IMR-90 (cell line): Measurements from ENCODE around the gene GRB10. TPM values are rescaled to one million over a fixed set of nuclear protein-coding genes. Genes with fewer than 3 reads are reported as not detected.

Experiments used
- ATAC-seq: fragments of 200-7000 bp; cut with Tn5 transposase; 2 replicates; pipeline ENCODE4 v1.9.1; 2020; ENCODE audit warnings: low read depth, mild to moderate bottlenecking, moderate library complexity
- BruUV-seq: library from RNA; stranded (reverse); fragments of 400-500 nt; replicated peaks from 2 replicates; lab custom pipeline; 2021; lab: Mats Ljungman, UMichigan
- CTCF ChIA-PET: fragments of 300-600 bp; formaldehyde crosslinking; extraction: SDS; loops from one replicate; lab custom pipeline; 2021; ENCODE audit warnings: antibody characterized with exemption; lab: Yijun Ruan, JAX
- POLR2A ChIA-PET: fragments of 300-600 bp; sonication (Branson Sonifier 250); formaldehyde crosslinking; loops from one replicate; lab custom pipeline; 2022; ENCODE audit warnings: antibody characterized with exemption; ENCODE audit not compliant: unreplicated experiment; lab: Charles Lee
- DNase-seq: peaks from one replicate; pipeline ENCODE4 v3.0.0; 2013
- H2AFZ ChIP-seq: replicated peaks from 2 replicates; pipeline ENCODE3; 2013; ENCODE audit warnings: low read length, mild to moderate bottlenecking; ENCODE audit not compliant: poor library complexity
- H2AK5ac ChIP-seq: 2 replicates; pipeline ENCODE4 v1.6.1; 2013; ENCODE audit warnings: low read depth, low read length, inconsistent platforms
- H2AK9ac ChIP-seq: replicated peaks from 2 replicates; pipeline ENCODE3; 2013; ENCODE audit warnings: mild to moderate bottlenecking, low read depth, low read length, moderate library complexity; ENCODE audit not compliant: poor library complexity
- H2BK120ac ChIP-seq: 2 replicates; pipeline ENCODE4 v1.6.1; 2013; ENCODE audit warnings: low read depth, low read length, inconsistent platforms
- H2BK15ac ChIP-seq: 3 replicates; pipeline ENCODE4 v1.6.1; 2013; ENCODE audit warnings: low read depth, low read length, inconsistent platforms
- H2BK20ac ChIP-seq: 2 replicates; pipeline ENCODE4 v1.6.1; 2013; ENCODE audit warnings: low read depth, mild to moderate bottlenecking, inconsistent platforms, low read length, moderate library complexity
- H2BK5ac ChIP-seq: 2 replicates; pipeline ENCODE4 v1.6.1; 2013; ENCODE audit warnings: mild to moderate bottlenecking, low read depth, low read length, inconsistent platforms; ENCODE audit not compliant: poor library complexity, severe bottlenecking
- H3K14ac ChIP-seq: replicated peaks from 2 replicates; pipeline ENCODE4 v1.6.1; 2013; ENCODE audit warnings: low read depth, low read length, inconsistent platforms
- H3K18ac ChIP-seq: 2 replicates; pipeline ENCODE4 v1.6.1; 2013; ENCODE audit warnings: low read depth, low read length, control low read depth
- H3K23ac ChIP-seq: 2 replicates; pipeline ENCODE4 v1.6.1; 2013; ENCODE audit warnings: low read depth, low read length, inconsistent platforms
- H3K27ac ChIP-seq: 2 replicates; pipeline ENCODE4 v1.5.1; 2013; ENCODE audit warnings: mild to moderate bottlenecking, control low read depth, low read length; ENCODE audit not compliant: insufficient read depth
- H3K27me3 ChIP-seq: 2 replicates; pipeline ENCODE4 v1.6.1; 2013; ENCODE audit warnings: low read length; ENCODE audit not compliant: control insufficient read depth, insufficient read depth
- H3K36me3 ChIP-seq: 2 replicates; pipeline ENCODE4 v1.6.1; 2013; ENCODE audit warnings: low read length, mixed read lengths; ENCODE audit not compliant: control insufficient read depth, insufficient read depth
- H3K4ac ChIP-seq: 2 replicates; pipeline ENCODE4 v1.6.1; 2013; ENCODE audit warnings: low read depth, low read length, inconsistent platforms
- H3K4me1 ChIP-seq: 2 replicates; pipeline ENCODE4 v1.6.1; 2013; ENCODE audit warnings: low read length, mixed read lengths; ENCODE audit not compliant: control insufficient read depth, insufficient read depth
- H3K4me2 ChIP-seq: 2 replicates; pipeline ENCODE4 v1.6.1; 2013; ENCODE audit warnings: low read depth, mild to moderate bottlenecking, control low read depth, low read length, moderate library complexity
- H3K4me3 ChIP-seq: 2 replicates; pipeline ENCODE4 v1.5.1; 2013; ENCODE audit warnings: low read depth, mild to moderate bottlenecking, control low read depth, low read length, moderate library complexity; ENCODE audit not compliant: insufficient read depth
- H3K56ac ChIP-seq: 2 replicates; pipeline ENCODE4 v1.6.1; 2013; ENCODE audit warnings: low read length, inconsistent platforms; ENCODE audit not compliant: insufficient read depth; ENCODE audit errors: extremely low read depth
- H3K79me1 ChIP-seq, 2 experiments: 2 replicates each; pipeline ENCODE4 v1.6.1; 2013; ENCODE audit warnings: low read length in 2 of 2, inconsistent platforms in 1 of 2, low read depth in 1 of 2
- H3K9ac ChIP-seq: 2 replicates; pipeline ENCODE4 v1.6.1; 2013; ENCODE audit warnings: low read depth, low read length, control low read depth
- H3K9me1 ChIP-seq: 2 replicates; pipeline ENCODE4 v1.6.1; 2013; ENCODE audit warnings: low read length, inconsistent platforms; ENCODE audit not compliant: insufficient read depth
- H3K9me3 ChIP-seq: 2 replicates; pipeline ENCODE4 v1.6.1; 2013; ENCODE audit warnings: low read length; ENCODE audit not compliant: control insufficient read depth, insufficient read depth
- H4K20me1 ChIP-seq: 2 replicates; pipeline ENCODE4 v1.6.1; 2013; ENCODE audit warnings: low read length, inconsistent platforms; ENCODE audit not compliant: insufficient read depth
- H4K5ac ChIP-seq: 2 replicates; pipeline ENCODE4 v1.6.1; 2013; ENCODE audit warnings: mild to moderate bottlenecking, low read depth, low read length, control low read depth
- H4K8ac ChIP-seq, 2 experiments: 2 replicates each; pipeline ENCODE4 v1.6.1; 2013; ENCODE audit warnings: low read depth in 2 of 2, low read length in 2 of 2, control low read depth in 1 of 2, inconsistent platforms in 1 of 2
- H4K91ac ChIP-seq: 2 replicates; pipeline ENCODE4 v1.6.1; 2013; ENCODE audit warnings: low read depth, low read length, inconsistent platforms; ENCODE audit not compliant: insufficient read depth
- BHLHE40 ChIP-seq: fragments of 150-350 bp; IDR thresholded peaks from 2 replicates; pipeline ENCODE4 v1.6.1; 2016; ENCODE audit warnings: mild to moderate bottlenecking, low read depth, low read length
- CEBPB ChIP-seq: IDR thresholded peaks from 2 replicates; pipeline ENCODE4 v1.6.1; 2012; ENCODE audit warnings: low read depth, low read length, improper control_type of control experiment
- CHD1 ChIP-seq: IDR thresholded peaks from 2 replicates; pipeline ENCODE4 v1.6.1; 2012; ENCODE audit warnings: low read depth, low read length, improper control_type of control experiment
- FOS ChIP-seq: fragments of 150-350 bp; IDR thresholded peaks from 2 replicates; pipeline ENCODE4 v1.6.1; 2016; ENCODE audit warnings: low read depth, low read length
- MXI1 ChIP-seq: IDR thresholded peaks from 2 replicates; pipeline ENCODE4 v1.6.1; 2012; ENCODE audit warnings: low read depth, mild to moderate bottlenecking, low read length, moderate library complexity, borderline replicate concordance
- NFE2L2 ChIP-seq: fragments of 150-350 bp; IDR thresholded peaks from 2 replicates; pipeline ENCODE4 v1.6.1; 2016; ENCODE audit warnings: low read depth, mild to moderate bottlenecking, low read length
- POLR2A ChIP-seq: IDR thresholded peaks from 2 replicates; pipeline ENCODE4 v1.6.1; 2012; ENCODE audit warnings: mild to moderate bottlenecking, low read depth, low read length
- RCOR1 ChIP-seq: IDR thresholded peaks from 2 replicates; pipeline ENCODE4 v1.6.1; 2012; ENCODE audit warnings: mild to moderate bottlenecking, low read length, improper control_type of control experiment; ENCODE audit not compliant: insufficient replicate concordance
- RFX5 ChIP-seq: IDR thresholded peaks from 2 replicates; pipeline ENCODE4 v1.8.0; 2012; ENCODE audit warnings: low read depth, mild to moderate bottlenecking, low read length, moderate library complexity
- SMC3 ChIP-seq: fragments of 150-350 bp; IDR thresholded peaks from 2 replicates; pipeline ENCODE4 v1.6.1; 2016; ENCODE audit warnings: low read depth, mild to moderate bottlenecking, antibody characterized with exemption, low read length, moderate library complexity
- WGBS, 2 experiments: methylation state at CpG; one replicate each; pipeline versions ENCODE4 v1.1.5 to v1.1.7; 2013; ENCODE audit warnings: missing lambda C conversion rate in 2 of 2; ENCODE audit not compliant: insufficient read length in 1 of 2; ENCODE audit errors: extremely low coverage in 2 of 2; 5-methylcytosine and 5-hydroxymethylcytosine counted together
- dilution Hi-C: fragments of 300-500 bp; cut with HindIII; formaldehyde crosslinking; loops from one replicate; pipeline ENCODE4 v1.14.3; 2018; ENCODE audit warnings: low sequenced_read_pairs; ENCODE audit not compliant: unreplicated experiment
- in situ Hi-C: fragments of 300-500 bp; cut with MboI; formaldehyde crosslinking; loops from 3 replicates; pipeline ENCODE4 v1.14.3; 2019; ENCODE audit warnings: low sequenced_read_pairs, inconsistent platforms, mixed read lengths
- intact Hi-C: fragments of 100-400 bp; cut with micrococcal nuclease; formaldehyde crosslinking; loops from 2 replicates; pipeline ENCODE4 v1.10.0; 2022
- polyA plus RNA-seq, 3 experiments: library from polyadenylated mRNA; depleted of rRNA; stranded (reverse); fragments of >200 nt; gene quantifications; 2 replicates each; pipeline ENCODE4 v1.2.3, GENCODE V29; 2012; ENCODE audit warnings: low replicate concordance in 1 of 3
- total RNA-seq: library from RNA; depleted of rRNA; stranded (reverse); fragments of >200 nt; gene quantifications from 2 replicates; pipeline ENCODE4 v1.2.3, GENCODE V29; 2012
- TF ChIP-seq, protein P1 (sequence below): fragments of 150-350 bp; IDR thresholded peaks from 2 replicates; pipeline ENCODE4 v1.6.1; 2017; ENCODE audit warnings: mild to moderate bottlenecking, antibody characterized with exemption, low read length, low read depth
- TF ChIP-seq, protein P2 (sequence below): fragments of 150-350 bp; IDR thresholded peaks from 2 replicates; pipeline ENCODE4 v1.6.1; 2016; ENCODE audit warnings: low read depth, mild to moderate bottlenecking, low read length, moderate library complexity, borderline replicate concordance

GRB10 gene
- total and polyA plus RNA-seq, 2 of the 4 experiments (the other 2 are of a cell fraction), result 6.3 to 15.1 TPM

DNA sequence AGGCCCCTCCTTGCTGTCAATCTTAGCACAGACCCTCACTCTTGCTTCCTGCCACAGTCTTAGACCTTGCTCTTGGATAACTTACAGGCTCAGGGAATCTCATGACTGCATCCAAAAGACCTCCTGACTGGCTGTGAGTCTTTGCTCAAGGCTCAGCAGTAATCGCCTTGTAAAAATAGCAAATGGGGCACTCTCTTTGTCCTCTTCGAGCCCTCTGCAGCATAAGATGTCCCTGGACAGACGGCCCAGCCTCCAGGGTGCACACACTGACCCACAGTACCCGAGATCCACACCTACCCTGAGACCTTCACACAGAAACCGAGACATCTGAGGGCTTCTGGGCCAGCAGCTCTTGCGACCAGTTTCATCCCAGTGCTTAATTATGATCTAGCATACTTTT, 151.6 kb downstream of the GRB10 start:
- Histone ChIP-seq H2BK5ac (no peak overlapping the region), H3K4me3 (no peak overlapping the region), H2BK20ac (no peak overlapping the region), H3K27me3 (no peaks in the 10 kb centered on the region), H2AK9ac (no peak overlapping the region), H3K27ac (no peak overlapping the region), H4K8ac (no peak overlapping the region), H3K14ac (no peak overlapping the region), H3K56ac (no peak overlapping the region), H3K4me1 (no peaks in the 10 kb centered on the region), H3K9me1 (peaks cover 2% of the 10 kb centered on the region; the same call in 1 of the 2 replicates), H2BK120ac (no peak overlapping the region), H3K9me3 (no peaks in the 10 kb centered on the region), H3K79me1 (peaks cover 7 to 21% of the 10 kb centered on the region in 2 experiments; a peak in 2 of 4 replicates), H2AFZ (no peak overlapping the region), H3K36me3 (peaks cover 6% of the 10 kb centered on the region), H3K23ac (no peak overlapping the region), H4K5ac (no peak overlapping the region), H2AK5ac (no peak overlapping the region), H4K20me1 (peaks cover 29% of the 10 kb centered on the region), H3K4me2 (no peak overlapping the region), H3K4ac (no peak overlapping the region), H2BK15ac (no peak overlapping the region), H4K91ac (no peak overlapping the region), H3K9ac (no peak overlapping the region), H3K18ac (no peak overlapping the region)
- in situ Hi-C loops (no loop called here), dilution Hi-C loops (no loop called here), intact Hi-C loops (loop anchor here (5.0 kb wide), 1 partner anchor 511 kb away; no protein-coding TSS in a partner anchor)
- POLR2A ChIA-PET, result no interaction called here
- TF ChIP-seq BHLHE40 (no peak), RFX5 (no peak), MXI1 (no peak), NFE2L2 (no peak), CHD1 (no peak), CEBPB (no peak), FOS (no peak), POLR2A (no peak), RCOR1 (no peak), SMC3 (no peak)
- TF ChIP-seq, protein P1, sequence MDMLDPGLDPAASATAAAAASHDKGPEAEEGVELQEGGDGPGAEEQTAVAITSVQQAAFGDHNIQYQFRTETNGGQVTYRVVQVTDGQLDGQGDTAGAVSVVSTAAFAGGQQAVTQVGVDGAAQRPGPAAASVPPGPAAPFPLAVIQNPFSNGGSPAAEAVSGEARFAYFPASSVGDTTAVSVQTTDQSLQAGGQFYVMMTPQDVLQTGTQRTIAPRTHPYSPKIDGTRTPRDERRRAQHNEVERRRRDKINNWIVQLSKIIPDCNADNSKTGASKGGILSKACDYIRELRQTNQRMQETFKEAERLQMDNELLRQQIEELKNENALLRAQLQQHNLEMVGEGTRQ, result no peak
- TF ChIP-seq, protein P2, sequence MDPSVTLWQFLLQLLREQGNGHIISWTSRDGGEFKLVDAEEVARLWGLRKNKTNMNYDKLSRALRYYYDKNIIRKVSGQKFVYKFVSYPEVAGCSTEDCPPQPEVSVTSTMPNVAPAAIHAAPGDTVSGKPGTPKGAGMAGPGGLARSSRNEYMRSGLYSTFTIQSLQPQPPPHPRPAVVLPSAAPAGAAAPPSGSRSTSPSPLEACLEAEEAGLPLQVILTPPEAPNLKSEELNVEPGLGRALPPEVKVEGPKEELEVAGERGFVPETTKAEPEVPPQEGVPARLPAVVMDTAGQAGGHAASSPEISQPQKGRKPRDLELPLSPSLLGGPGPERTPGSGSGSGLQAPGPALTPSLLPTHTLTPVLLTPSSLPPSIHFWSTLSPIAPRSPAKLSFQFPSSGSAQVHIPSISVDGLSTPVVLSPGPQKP, result no peak
- 100% methylated on average over 1 of the region's 6 CpGs; no CpG with 5 or more reads in 1 of the 2 experiments for WGBS, 2 experiments
- no peak for DNase-seq
- CTCF ChIA-PET, result interaction anchor here (1.1 kb wide), 1 partner anchor 510 kb away, joined by 4 read pairs; no protein-coding TSS in a partner anchor
- BruUV-seq, result no TSS peak
- no peak for ATAC-seq
